NT2/D1 (cell line): Measurements from ENCODE around the gene NT5C3B.

Experiments
- SUZ12 ChIP-seq: IDR thresholded peaks from 2 replicates; pipeline ENCODE4 v1.6.1; 2011; ENCODE audit not compliant: insufficient read length, insufficient read depth; ENCODE audit errors: extremely low read depth
- YY1 ChIP-seq: IDR thresholded peaks from 2 replicates; pipeline ENCODE4 v1.6.1; 2011; ENCODE audit not compliant: insufficient read length, insufficient read depth
- ZNF274 ChIP-seq: IDR thresholded peaks from 2 replicates; pipeline ENCODE4 v1.6.1; 2011; ENCODE audit warnings: mild to moderate bottlenecking, low read depth, low read length

DNA sequence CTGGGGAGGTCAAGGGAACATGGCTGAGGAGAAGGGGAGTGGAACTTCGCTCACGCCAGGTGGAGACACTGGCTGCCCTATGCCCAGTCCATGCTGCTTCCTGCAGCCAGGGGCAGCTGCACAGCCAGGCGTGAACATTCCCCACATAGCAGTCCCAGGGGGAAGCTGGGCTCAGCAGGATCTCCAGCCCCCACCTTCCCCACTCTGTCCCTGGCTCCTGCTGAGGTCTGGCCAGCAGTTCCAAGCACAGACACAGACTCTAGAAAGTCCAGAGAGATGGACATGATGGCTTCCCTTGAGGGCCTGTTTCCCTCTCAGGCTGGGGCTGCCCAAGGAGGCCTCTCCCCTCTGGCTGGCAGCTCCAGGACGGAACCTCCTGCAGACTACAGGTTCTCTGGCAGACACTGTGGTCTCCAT, 58.9 kb downstream of the NT5C3B start:
- no peak for TF ChIP-seq YY1
- TF ChIP-seq SUZ12, result no peak
- no peak for TF ChIP-seq ZNF274
